A673 (cell line): Measurements from ENCODE around the gene XIRP2. TPM values are rescaled to one million over a fixed set of nuclear protein-coding genes. Genes with fewer than 3 reads are reported as not detected.

Experiments used
- BruUV-seq: library from RNA; stranded (reverse); fragments of 400-500 nt; replicated peaks from 2 replicates; lab custom pipeline; 2021; lab: Mats Ljungman, UMichigan
- CTCF ChIA-PET: fragments of 300-600 bp; sonication (Branson Sonifier 250); formaldehyde crosslinking; loops from one replicate; lab custom pipeline; 2022; ENCODE audit warnings: antibody characterized with exemption; lab: Charles Lee
- POLR2A ChIA-PET: fragments of 300-600 bp; sonication (Branson Sonifier 250); formaldehyde crosslinking; loops from one replicate; lab custom pipeline; 2022; ENCODE audit warnings: antibody characterized with exemption; ENCODE audit not compliant: low non-redundant PET; lab: Charles Lee
- DNase-seq: peaks from one replicate; pipeline ENCODE4 v3.0.0-alpha.2; 2015; ENCODE audit warnings: low spot score
- H3K27ac ChIP-seq: fragments of 200-600 bp; sonication (generic); 2 replicates; pipeline ENCODE4 v1.5.1; 2016; ENCODE audit warnings: mixed run types, low read depth, mild to moderate bottlenecking, mixed read lengths, antibody characterized with exemption, low read length; ENCODE audit not compliant: poor library complexity, severe bottlenecking
- H3K27me3 ChIP-seq: fragments of 200-600 bp; sonication (generic); replicated peaks from 2 replicates; pipeline ENCODE4 v1.6.1; 2017; ENCODE audit warnings: mixed run types, low read depth, mild to moderate bottlenecking, mixed read lengths, antibody characterized with exemption, low read length; ENCODE audit not compliant: insufficient read depth, poor library complexity
- H3K36me3 ChIP-seq: fragments of 200-600 bp; sonication (generic); 2 replicates; pipeline ENCODE4 v1.6.1; 2016; ENCODE audit warnings: mixed run types, mild to moderate bottlenecking, mixed read lengths, antibody characterized with exemption, low read length; ENCODE audit not compliant: insufficient read depth, poor library complexity, severe bottlenecking
- H3K4me1 ChIP-seq: fragments of 200-600 bp; sonication (generic); 2 replicates; pipeline ENCODE4 v1.6.1; 2017; ENCODE audit warnings: mixed run types, mild to moderate bottlenecking, mixed read lengths, antibody characterized with exemption, low read length; ENCODE audit not compliant: insufficient read depth, poor library complexity, severe bottlenecking
- H3K4me3 ChIP-seq: fragments of 200-600 bp; sonication (generic); 2 replicates; pipeline ENCODE4 v1.5.1; 2016; ENCODE audit warnings: low read depth, mixed run types, mild to moderate bottlenecking, mixed read lengths, low read length; ENCODE audit not compliant: poor library complexity, severe bottlenecking
- H3K9me3 ChIP-seq: fragments of 200-600 bp; sonication (generic); 2 replicates; pipeline ENCODE4 v1.6.1; 2016; ENCODE audit warnings: mixed run types, low read depth, mild to moderate bottlenecking, mixed read lengths, antibody characterized with exemption, low read length; ENCODE audit not compliant: poor library complexity, severe bottlenecking
- CTCF ChIP-seq: fragments of 300-800, 200-600 bp; sonication (generic); conservative IDR thresholded peaks from 2 replicates; pipeline ENCODE4 v1.5.1; 2017; ENCODE audit warnings: low read depth, mild to moderate bottlenecking, antibody characterized with exemption, low read length, moderate library complexity, mixed read lengths
- EZH2 ChIP-seq: fragments of 200-600 bp; sonication (generic); IDR thresholded peaks from 2 replicates; pipeline ENCODE4 v1.6.1; 2017; ENCODE audit warnings: borderline replicate concordance, low read depth, mild to moderate bottlenecking, mixed read lengths, antibody characterized with exemption, low read length; ENCODE audit not compliant: poor library complexity, severe bottlenecking
- intact Hi-C: fragments of 100-400 bp; cut with micrococcal nuclease; formaldehyde crosslinking; loops from one replicate; pipeline ENCODE4 v1.10.0; 2022; ENCODE audit not compliant: unreplicated experiment
- total RNA-seq: library from RNA; stranded (reverse); gene quantifications from 2 replicates; pipeline ENCODE4 v1.2.3, GENCODE V29; 2021

Gene XIRP2
- total RNA-seq, 1 experiment from 2014 or later = 0.04 TPM

GRCh38 chr2:167293943-167294775 lies 405.9 kb downstream of the XIRP2 start:
- Histone ChIP-seq H3K36me3 (no peaks in the 10 kb centered on the region), H3K9me3 (no peaks in the 10 kb centered on the region), H3K27me3 (no peaks in the 10 kb centered on the region), H3K27ac (no peak overlapping the region), H3K4me3 (peak overlapping the region; percentile 72), H3K4me1 (peaks cover 15% of the 10 kb centered on the region)
- ChIA-PET CTCF (interaction anchor here (0.6 to 1.3 kb wide), 2 partner anchors 39 to 595 kb away, joined by 3 to 6 read pairs; no protein-coding TSS in a partner anchor), POLR2A (interaction anchor here (0.6 kb wide), 1 partner anchor 1132 kb away, joined by 3 read pairs; no protein-coding TSS in a partner anchor)
- intact Hi-C loops = loop anchor here (5.0 kb wide), 1 partner anchor 38 kb away; no protein-coding TSS in a partner anchor
- BruUV-seq = no TSS peak
- TF ChIP-seq CTCF (0 out of 2 replicates have a peak, but pooled peaks have one; percentile 20), EZH2 (no peak)
- DNase-seq = peak; percentile 32

- peaks cover 15% of the 10 kb centered on the region for H3K4me1 ChIP-seq
- no peaks in the 10 kb centered on the region for H3K36me3 ChIP-seq
- BruUV-seq = no TSS peak
- intact Hi-C loops = loop anchor here (5.0 kb wide), 1 partner anchor 38 kb away; no protein-coding TSS in a partner anchor
- no peak overlapping the region for H3K27ac ChIP-seq
- H3K9me3 ChIP-seq = no peaks in the 10 kb centered on the region
- ChIA-PET POLR2A (no interaction called here), CTCF (interaction anchor here (1.3 kb wide), 1 partner anchor 39 kb away, joined by 3 read pairs; no protein-coding TSS in a partner anchor)
- TF ChIP-seq CTCF (no peak), EZH2 (no peak)
- no peak for DNase-seq
- peak overlapping the region; percentile 72 for H3K4me3 ChIP-seq
- H3K27me3 ChIP-seq = no peaks in the 10 kb centered on the region
Measured at GRCh38 chr2:167294776-167295140, 406.5 kb downstream of the XIRP2 start.

GRCh38 chr2:167297292-167297691 lies 409.0 kb downstream of the XIRP2 start:
- ChIA-PET CTCF (no interaction called here), POLR2A (no interaction called here)
- H3K27ac ChIP-seq = no peak overlapping the region
- TF ChIP-seq CTCF = no peak
- no peak for TF ChIP-seq EZH2
- intact Hi-C loops = no loop called here
- no TSS peak for BruUV-seq
- DNase-seq = no peak
- no peaks in the 10 kb centered on the region for H3K9me3 ChIP-seq
- no peaks in the 10 kb centered on the region for H3K27me3 ChIP-seq
- peaks cover 9% of the 10 kb centered on the region for H3K4me1 ChIP-seq
- H3K4me3 ChIP-seq = no peak overlapping the region
- H3K36me3 ChIP-seq = no peaks in the 10 kb centered on the region
